Astrocyte of the cerebellum (primary cell): ENCODE measurements around the gene ASB5.
"Not testable (repeated sequence)": the region's sequence is repeated elsewhere in the genome, so short reads cannot be mapped to it uniquely, and the experiment has no call there.

ENCODE experiments used
- DNase-seq: peaks from one replicate; pipeline ENCODE4 v3.0.0-alpha.2; 2011; ENCODE audit warnings: low read depth
- H3K4me3 ChIP-seq: 2 replicates; pipeline ENCODE4 v1.5.1; 2011; ENCODE audit warnings: mild to moderate bottlenecking, low read depth, low read length, moderate library complexity
- in situ Hi-C: cut with HindIII; loops from 2 replicates; pipeline ENCODE4 v1.10.0; 2017; ENCODE audit warnings: low sequenced_read_pairs
- TF ChIP-seq, protein P1 (sequence below): IDR thresholded peaks from 2 replicates; pipeline ENCODE4 v1.5.1; 2012; ENCODE audit warnings: low read length, low read depth, moderate library complexity, mild to moderate bottlenecking; ENCODE audit errors: missing control alignments

ASB5 gene

GRCh38 chr4:176217510-176217909 lies 51.5 kb downstream of the ASB5 start:
- TF ChIP-seq, protein P1, sequence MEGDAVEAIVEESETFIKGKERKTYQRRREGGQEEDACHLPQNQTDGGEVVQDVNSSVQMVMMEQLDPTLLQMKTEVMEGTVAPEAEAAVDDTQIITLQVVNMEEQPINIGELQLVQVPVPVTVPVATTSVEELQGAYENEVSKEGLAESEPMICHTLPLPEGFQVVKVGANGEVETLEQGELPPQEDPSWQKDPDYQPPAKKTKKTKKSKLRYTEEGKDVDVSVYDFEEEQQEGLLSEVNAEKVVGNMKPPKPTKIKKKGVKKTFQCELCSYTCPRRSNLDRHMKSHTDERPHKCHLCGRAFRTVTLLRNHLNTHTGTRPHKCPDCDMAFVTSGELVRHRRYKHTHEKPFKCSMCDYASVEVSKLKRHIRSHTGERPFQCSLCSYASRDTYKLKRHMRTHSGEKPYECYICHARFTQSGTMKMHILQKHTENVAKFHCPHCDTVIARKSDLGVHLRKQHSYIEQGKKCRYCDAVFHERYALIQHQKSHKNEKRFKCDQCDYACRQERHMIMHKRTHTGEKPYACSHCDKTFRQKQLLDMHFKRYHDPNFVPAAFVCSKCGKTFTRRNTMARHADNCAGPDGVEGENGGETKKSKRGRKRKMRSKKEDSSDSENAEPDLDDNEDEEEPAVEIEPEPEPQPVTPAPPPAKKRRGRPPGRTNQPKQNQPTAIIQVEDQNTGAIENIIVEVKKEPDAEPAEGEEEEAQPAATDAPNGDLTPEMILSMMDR = no peak
- in situ Hi-C loops = no loop called here

GRCh38 chr4:176212351-176212750 lies 56.7 kb downstream of the ASB5 start:
- in situ Hi-C loops, H3K4me3 ChIP-seq, DNase-seq: not testable (repeated sequence)

More at GRCh38 chr4:176217510-176217909, 51.5 kb downstream of the ASB5 start:
- H3K4me3 ChIP-seq = no peak overlapping the region
- no peak for DNase-seq

- in situ Hi-C loops = no loop called here
- TF ChIP-seq, protein P1 = no peak
- DNase-seq = no peak
- no peak overlapping the region for H3K4me3 ChIP-seq
Observed at GRCh38 chr4:176210579-176211296, 58.3 kb downstream of the ASB5 start.

DNA sequence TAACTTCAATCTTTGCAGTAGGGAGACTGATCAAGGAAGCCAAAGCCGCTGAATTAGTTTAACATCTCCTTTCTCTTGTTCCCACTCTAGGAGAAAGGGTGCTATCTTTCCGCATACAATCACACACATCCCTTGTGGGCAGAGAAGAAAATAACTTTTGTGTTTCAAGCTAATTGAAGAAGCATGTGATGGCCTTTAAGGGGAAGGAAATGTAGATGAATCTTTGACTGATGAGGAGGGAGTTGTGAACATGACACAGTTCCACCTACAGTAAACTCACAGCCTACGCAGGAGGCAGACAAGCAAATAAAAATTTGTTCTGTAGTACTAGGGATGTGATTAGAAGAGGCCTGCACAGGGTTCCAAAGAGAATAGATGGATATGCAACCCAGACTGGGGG lies 58.9 kb downstream of the ASB5 start:
- H3K4me3 ChIP-seq = no peak overlapping the region
- TF ChIP-seq, protein P1 = no peak
- in situ Hi-C loops = no loop called here
- no peak for DNase-seq

- in situ Hi-C loops = no loop called here
- no peak overlapping the region for H3K4me3 ChIP-seq
- no peak for DNase-seq
- TF ChIP-seq, protein P1 = no peak
Observed at GRCh38 chr4:176209535-176209934, 59.5 kb downstream of the ASB5 start.

GRCh38 chr4:176207839-176208238 lies 61.2 kb downstream of the ASB5 start:
- no peak for DNase-seq
- H3K4me3 ChIP-seq = no peak overlapping the region
- in situ Hi-C loops = no loop called here
- TF ChIP-seq, protein P1 = no peak

DNA sequence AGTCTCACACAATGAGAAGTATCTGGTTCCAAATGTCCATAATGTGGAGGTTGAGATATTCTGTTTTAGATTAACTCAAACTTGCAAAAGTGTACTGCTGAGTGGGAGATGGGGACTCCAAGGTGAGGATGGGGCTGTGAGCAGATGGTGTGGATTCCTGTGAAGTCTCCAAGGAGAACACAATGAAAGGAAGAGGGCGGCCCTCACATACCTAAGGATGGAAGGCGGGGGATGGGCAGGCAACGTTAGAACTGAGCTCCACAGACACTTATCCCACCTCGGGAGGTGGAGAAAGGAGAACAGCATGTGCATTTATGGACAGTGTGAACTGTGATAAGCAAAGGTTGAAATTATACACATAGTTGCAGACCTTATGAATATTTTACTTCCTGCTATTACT lies 63.7 kb downstream of the ASB5 start:
- no peak overlapping the region for H3K4me3 ChIP-seq
- TF ChIP-seq, protein P1 = no peak
- in situ Hi-C loops = no loop called here
- DNase-seq = no peak
